B cell (primary cell): ENCODE measurements around the gene NPSR1. TPM values are rescaled to one million over a fixed set of nuclear protein-coding genes. Genes with fewer than 3 reads are reported as not detected.

Experiments
- ATAC-seq: fragments of 200-7000 bp; cut with Tn5 transposase; one replicate; pipeline ENCODE4 v1.10.0; 2021; ENCODE audit warnings: low read depth, mild to moderate bottlenecking, moderate number of reproducible peaks, moderate library complexity
- CTCF ChIA-PET: fragments of 350-600 bp; sonication (Branson Sonifier 250); formaldehyde crosslinking; loops from one replicate; lab custom pipeline; 2021; ENCODE audit warnings: antibody characterized with exemption, inconsistent platforms; lab: Charles Lee
- POLR2A ChIA-PET: fragments of 350-600 bp; sonication (Branson Sonifier 250); formaldehyde crosslinking; loops from one replicate; lab custom pipeline; 2021; ENCODE audit warnings: antibody characterized with exemption; lab: Charles Lee
- DNase-seq: peaks from one replicate; pipeline ENCODE4 v3.0.0; 2013
- H2AFZ ChIP-seq: 2 replicates; pipeline ENCODE4 v1.6.1; 2012; ENCODE audit warnings: mild to moderate bottlenecking, low read depth, low read length; ENCODE audit not compliant: insufficient read depth, poor library complexity, severe bottlenecking
- H3K27ac ChIP-seq, 2 donors: 1 replicate in 1 of 2; 2 replicates in 1 of 2; pipeline ENCODE4 v1.5.1; 2012 to 2013; ENCODE audit warnings: low read length in 2 of 2, mild to moderate bottlenecking in 2 of 2, moderate library complexity in 1 of 2
- H3K27me3 ChIP-seq, 4 experiments: fragments of 200-600 bp in 1 of 4; sonication (generic) in 1 of 4; replicated peaks in 1 of 4; 1 replicate in 2 of 4; 2 replicates in 2 of 4; pipeline versions ENCODE4 v1.6.1 to v1.7.0; 2013 to 2016; ENCODE audit warnings: low read length in 3 of 4, mild to moderate bottlenecking in 2 of 4, mixed read lengths in 1 of 4, moderate library complexity in 1 of 4; ENCODE audit not compliant: insufficient read depth in 4 of 4, control insufficient read depth in 3 of 4; ENCODE audit errors: control extremely low read depth in 1 of 4
- H3K36me3 ChIP-seq, 2 experiments: replicated peaks in 1 of 2; 1 replicate in 1 of 2; 2 replicates in 1 of 2; pipeline versions ENCODE4 v1.6.1 to v1.7.1; 2013; ENCODE audit warnings: low read length in 1 of 2; ENCODE audit not compliant: insufficient read depth in 2 of 2, control insufficient read depth in 1 of 2; ENCODE audit errors: control extremely low read depth in 1 of 2, extremely low read depth in 1 of 2
- H3K4me1 ChIP-seq, 2 donors: fragments of 200-600 bp in 1 of 2; sonication (generic) in 1 of 2; 1 replicate in 1 of 2; 2 replicates in 1 of 2; pipeline versions ENCODE4 v1.5.1 to v1.6.1; 2013 to 2017; ENCODE audit warnings: low read length in 2 of 2; ENCODE audit not compliant: control insufficient read depth in 2 of 2, insufficient read depth in 2 of 2
- H3K4me2 ChIP-seq: replicated peaks from 2 replicates; pipeline ENCODE3; 2012; ENCODE audit warnings: mild to moderate bottlenecking, low read depth, low read length; ENCODE audit not compliant: poor library complexity, severe bottlenecking
- H3K4me3 ChIP-seq, 5 experiments: fragments of 200-600 bp in 1 of 5; sonication (generic) in 1 of 5; 1 replicate in 3 of 5; 2 replicates in 2 of 5; pipeline versions ENCODE4 v1.5.1 to v1.7.0; 2011 to 2016; ENCODE audit warnings: low read length in 4 of 5, mild to moderate bottlenecking in 4 of 5, low read depth in 2 of 5, control low read depth in 1 of 5, moderate library complexity in 1 of 5; ENCODE audit not compliant: insufficient read depth in 1 of 5; ENCODE audit errors: control extremely low read depth in 1 of 5, extremely low read depth in 1 of 5
- H3K79me2 ChIP-seq: fragments of 200-600 bp; sonication (generic); one replicate; pipeline ENCODE4 v1.6.0; 2016; ENCODE audit warnings: low read length; ENCODE audit not compliant: control insufficient read depth, insufficient read depth
- H3K9ac ChIP-seq: fragments of 200-600 bp; sonication (generic); 2 replicates; pipeline ENCODE4 v1.6.1; 2017; ENCODE audit warnings: mild to moderate bottlenecking, low read length, moderate library complexity
- H3K9me3 ChIP-seq, 3 donors: one replicate each; pipeline versions ENCODE4 v1.6.1 to v1.7.1; 2013; ENCODE audit warnings: low read length in 2 of 3; ENCODE audit not compliant: control insufficient read depth in 2 of 3, insufficient read depth in 1 of 3; ENCODE audit errors: control extremely low read depth in 1 of 3
- H4K20me1 ChIP-seq: 2 replicates; pipeline ENCODE4 v1.6.0; 2012; ENCODE audit warnings: mild to moderate bottlenecking, low read length; ENCODE audit not compliant: insufficient read depth, control insufficient read depth, poor library complexity, severe bottlenecking
- H3K27ac Mint-ChIP-seq: one replicate; pipeline ENCODE4 v1.8.0; 2021; ENCODE audit warnings: mixed read lengths
- H3K27me3 Mint-ChIP-seq: one replicate; pipeline ENCODE4 v1.8.0; 2021; ENCODE audit warnings: mixed read lengths
- H3K4me1 Mint-ChIP-seq: one replicate; pipeline ENCODE4 v1.8.0; 2021; ENCODE audit warnings: mixed read lengths
- H3K4me3 Mint-ChIP-seq: one replicate; pipeline ENCODE4 v1.8.0; 2021; ENCODE audit warnings: mixed read lengths
- H3K9me3 Mint-ChIP-seq: one replicate; pipeline ENCODE4 v1.8.0; 2022; ENCODE audit warnings: mixed read lengths; ENCODE audit not compliant: insufficient read depth
- EZH2 ChIP-seq: IDR thresholded peaks from 2 replicates; pipeline ENCODE4 v1.6.1; 2012; ENCODE audit warnings: borderline replicate concordance, low read depth, mild to moderate bottlenecking, moderate library complexity, low read length; ENCODE audit not compliant: insufficient read depth, poor library complexity, severe bottlenecking
- intact Hi-C: fragments of 100-400 bp; cut with micrococcal nuclease; formaldehyde crosslinking; loops from one replicate; pipeline ENCODE4 v1.10.0; 2022
- polyA plus RNA-seq: library from polyadenylated mRNA; depleted of rRNA; stranded (reverse); fragments of >200 nt; gene quantifications from 2 replicates; pipeline ENCODE4 v1.2.3, GENCODE V29; 2012
- small RNA-seq: library from RNA; depleted of rRNA; stranded (forward); fragments of <200 nt; gene quantifications from one replicate; pipeline ENCODE3, GENCODE V24; 2012; ENCODE audit warnings: low replicate concordance, low read depth; ENCODE audit not compliant: insufficient read length
- total RNA-seq, 2 donors: library from RNA; stranded (reverse); fragments of 120-200 nt in 1 of 2; gene quantifications; 1 replicate in 1 of 2; 2 replicates in 1 of 2; pipeline versions ENCODE4 v1.2.3 to v1.2.4, GENCODE V29; 2013 to 2022
- TF ChIP-seq, protein P1 (sequence below): fragments of 200-600 bp; IDR thresholded peaks from one replicate; pipeline ENCODE4 v1.8.0; 2022; ENCODE audit warnings: antibody characterized with exemption, mild to moderate bottlenecking

NPSR1 gene
- total and polyA plus RNA-seq, 2 donors (not counting 1 experiment from before 2014, with no cell fraction given), result not detected

DNA sequence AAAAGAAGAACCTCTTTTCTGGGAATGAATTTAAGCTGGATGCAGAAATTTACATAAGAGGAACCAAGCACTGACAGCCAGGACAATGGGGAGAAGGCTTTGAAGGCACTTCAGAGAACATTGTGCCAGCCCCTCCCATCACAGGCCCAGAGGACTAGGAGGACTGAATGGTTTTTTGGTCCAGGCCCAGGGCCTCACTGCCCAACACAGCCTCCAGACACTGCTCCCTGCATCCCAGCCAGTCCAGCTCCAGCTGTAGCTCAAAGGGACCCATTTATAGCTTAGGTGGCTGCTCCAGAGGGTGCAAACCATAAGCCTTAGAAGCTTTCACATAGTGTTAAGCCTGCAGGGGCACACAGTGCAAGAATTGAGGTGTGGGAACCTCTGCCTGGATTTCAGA, 237.2 kb downstream of the NPSR1 start:
- no peak for TF ChIP-seq EZH2
- TF ChIP-seq, protein P1, sequence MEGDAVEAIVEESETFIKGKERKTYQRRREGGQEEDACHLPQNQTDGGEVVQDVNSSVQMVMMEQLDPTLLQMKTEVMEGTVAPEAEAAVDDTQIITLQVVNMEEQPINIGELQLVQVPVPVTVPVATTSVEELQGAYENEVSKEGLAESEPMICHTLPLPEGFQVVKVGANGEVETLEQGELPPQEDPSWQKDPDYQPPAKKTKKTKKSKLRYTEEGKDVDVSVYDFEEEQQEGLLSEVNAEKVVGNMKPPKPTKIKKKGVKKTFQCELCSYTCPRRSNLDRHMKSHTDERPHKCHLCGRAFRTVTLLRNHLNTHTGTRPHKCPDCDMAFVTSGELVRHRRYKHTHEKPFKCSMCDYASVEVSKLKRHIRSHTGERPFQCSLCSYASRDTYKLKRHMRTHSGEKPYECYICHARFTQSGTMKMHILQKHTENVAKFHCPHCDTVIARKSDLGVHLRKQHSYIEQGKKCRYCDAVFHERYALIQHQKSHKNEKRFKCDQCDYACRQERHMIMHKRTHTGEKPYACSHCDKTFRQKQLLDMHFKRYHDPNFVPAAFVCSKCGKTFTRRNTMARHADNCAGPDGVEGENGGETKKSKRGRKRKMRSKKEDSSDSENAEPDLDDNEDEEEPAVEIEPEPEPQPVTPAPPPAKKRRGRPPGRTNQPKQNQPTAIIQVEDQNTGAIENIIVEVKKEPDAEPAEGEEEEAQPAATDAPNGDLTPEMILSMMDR, result no peak
- Histone ChIP-seq H2AFZ (no peak overlapping the region), H3K79me2 (no peaks in the 10 kb centered on the region), H3K27ac (no peak overlapping the region), H3K9ac (no peak overlapping the region), H4K20me1 (no peaks in the 10 kb centered on the region), H3K36me3 (no peaks in the 10 kb centered on the region), H3K27me3 (no peaks in the 10 kb centered on the region), H3K4me2 (no peak overlapping the region), H3K9me3 (peaks cover 0 to 12% (median 9%) of the 10 kb centered on the region in 3 donors), H3K4me1 (no peaks in the 10 kb centered on the region), H3K4me3 (no peak overlapping the region)
- no peak overlapping the region for H3K4me3 Mint-ChIP-seq
- ATAC-seq (no peak), DNase-seq (no peak)
- no peaks in the 10 kb centered on the region for H3K4me1 Mint-ChIP-seq
- H3K27ac Mint-ChIP-seq, result no peak overlapping the region
- ChIA-PET CTCF (no interaction called here), POLR2A (no interaction called here)
- H3K9me3 Mint-ChIP-seq, result peaks cover 8% of the 10 kb centered on the region
- peaks cover 7% of the 10 kb centered on the region for H3K27me3 Mint-ChIP-seq
- intact Hi-C loops, result no loop called here

Small RNA genes within 50 kb of the gene (small RNA-seq; reads per million reads assigned to genes)
- gene RF00322, result not detected
- not detected for gene RN7SL132P
